MM.1S (cell line): ENCODE measurements around the gene OR5B17.

ENCODE experiments used
- DNase-seq: peaks from one replicate; pipeline ENCODE4 v3.0.0-alpha.2; 2015
- H2AFZ ChIP-seq: fragments of 300-600 bp; sonication (generic); 2 replicates; pipeline ENCODE4 v1.6.0; 2016; ENCODE audit warnings: antibody characterized with exemption, low read length
- H3F3A ChIP-seq: fragments of 300-600 bp; sonication (generic); 2 replicates; pipeline ENCODE4 v1.6.1; 2016; ENCODE audit warnings: mild to moderate bottlenecking, antibody characterized with exemption, low read length, moderate library complexity, mixed read lengths; ENCODE audit not compliant: insufficient read depth
- H3K27ac ChIP-seq: fragments of 300-600 bp; sonication (generic); 2 replicates; pipeline ENCODE4 v1.5.1; 2016; ENCODE audit warnings: mild to moderate bottlenecking, low read length
- H3K27me3 ChIP-seq: fragments of 300-600 bp; sonication (generic); replicated peaks from 2 replicates; pipeline ENCODE4 v1.6.0; 2016; ENCODE audit warnings: low read length; ENCODE audit not compliant: insufficient read depth
- H3K36me3 ChIP-seq: fragments of 300-600 bp; sonication (generic); replicated peaks from 2 replicates; pipeline ENCODE4 v1.6.1; 2016; ENCODE audit warnings: mild to moderate bottlenecking, low read length, mixed read lengths; ENCODE audit not compliant: insufficient read depth
- H3K4me1 ChIP-seq: fragments of 300-600 bp; sonication (generic); 2 replicates; pipeline ENCODE4 v1.6.1; 2016; ENCODE audit warnings: low read length, mixed read lengths
- H3K4me2 ChIP-seq: fragments of 300-600 bp; sonication (generic); 2 replicates; pipeline ENCODE4 v1.6.0; 2016; ENCODE audit warnings: low read depth, low read length
- H3K4me3 ChIP-seq: fragments of 300-600 bp; sonication (generic); 2 replicates; pipeline ENCODE4 v1.5.1; 2016; ENCODE audit warnings: low read length, mixed read lengths
- H3K79me2 ChIP-seq: fragments of 300-600 bp; sonication (generic); 2 replicates; pipeline ENCODE4 v1.6.1; 2016; ENCODE audit warnings: mixed run types, low read length, mixed read lengths
- H3K9ac ChIP-seq: fragments of 300-600 bp; sonication (generic); 2 replicates; pipeline ENCODE4 v1.6.1; 2016; ENCODE audit warnings: low read length, mixed read lengths
- H3K9me2 ChIP-seq: fragments of 300-600 bp; sonication (generic); replicated peaks from 2 replicates; pipeline ENCODE4 v1.6.1; 2016; ENCODE audit warnings: mild to moderate bottlenecking, low read length, mixed read lengths; ENCODE audit not compliant: insufficient read depth
- H3K9me3 ChIP-seq: fragments of 300-600 bp; sonication (generic); replicated peaks from 2 replicates; pipeline ENCODE4 v1.6.1; 2016; ENCODE audit warnings: mild to moderate bottlenecking, low read length, mixed read lengths; ENCODE audit not compliant: insufficient read depth
- H4K20me1 ChIP-seq: fragments of 300-600 bp; sonication (generic); 2 replicates; pipeline ENCODE4 v1.6.1; 2016; ENCODE audit warnings: mild to moderate bottlenecking, low read length, moderate library complexity, mixed read lengths; ENCODE audit not compliant: insufficient read depth
- EZH2 ChIP-seq: fragments of 300-600 bp; sonication (generic); optimal IDR thresholded peaks from 2 replicates; pipeline ENCODE3; 2017; ENCODE audit warnings: low read depth, mild to moderate bottlenecking, antibody characterized with exemption, low read length, mixed read lengths
- EZH2phosphoT487 ChIP-seq: fragments of 300-600 bp; sonication (generic); IDR thresholded peaks from 2 replicates; pipeline ENCODE4 v1.6.1; 2018; ENCODE audit warnings: antibody characterized with exemption, low read length
- TF ChIP-seq, protein P1 (sequence below): fragments of 300-600 bp; sonication (generic); IDR thresholded peaks from 2 replicates; pipeline ENCODE4 v1.5.1; 2016; ENCODE audit warnings: antibody characterized with exemption, low read length, mixed read lengths

OR5B17 gene

GRCh38 chr11:58318532-58318931 lies 40.3 kb downstream of the OR5B17 start:
- Histone ChIP-seq H4K20me1 (no peaks in the 10 kb centered on the region), H3K27me3 (no peaks in the 10 kb centered on the region), H3K79me2 (no peaks in the 10 kb centered on the region), H3F3A (no peaks in the 10 kb centered on the region), H3K36me3 (no peaks in the 10 kb centered on the region), H3K9me2 (no peaks in the 10 kb centered on the region), H3K4me3 (no peak overlapping the region), H3K9ac (no peak overlapping the region), H3K4me2 (no peak overlapping the region), H3K9me3 (no peaks in the 10 kb centered on the region), H3K27ac (no peak overlapping the region), H3K4me1 (no peaks in the 10 kb centered on the region), H2AFZ (no peak overlapping the region)
- TF ChIP-seq EZH2phosphoT487 (no peak), EZH2 (no peak)
- TF ChIP-seq, protein P1, sequence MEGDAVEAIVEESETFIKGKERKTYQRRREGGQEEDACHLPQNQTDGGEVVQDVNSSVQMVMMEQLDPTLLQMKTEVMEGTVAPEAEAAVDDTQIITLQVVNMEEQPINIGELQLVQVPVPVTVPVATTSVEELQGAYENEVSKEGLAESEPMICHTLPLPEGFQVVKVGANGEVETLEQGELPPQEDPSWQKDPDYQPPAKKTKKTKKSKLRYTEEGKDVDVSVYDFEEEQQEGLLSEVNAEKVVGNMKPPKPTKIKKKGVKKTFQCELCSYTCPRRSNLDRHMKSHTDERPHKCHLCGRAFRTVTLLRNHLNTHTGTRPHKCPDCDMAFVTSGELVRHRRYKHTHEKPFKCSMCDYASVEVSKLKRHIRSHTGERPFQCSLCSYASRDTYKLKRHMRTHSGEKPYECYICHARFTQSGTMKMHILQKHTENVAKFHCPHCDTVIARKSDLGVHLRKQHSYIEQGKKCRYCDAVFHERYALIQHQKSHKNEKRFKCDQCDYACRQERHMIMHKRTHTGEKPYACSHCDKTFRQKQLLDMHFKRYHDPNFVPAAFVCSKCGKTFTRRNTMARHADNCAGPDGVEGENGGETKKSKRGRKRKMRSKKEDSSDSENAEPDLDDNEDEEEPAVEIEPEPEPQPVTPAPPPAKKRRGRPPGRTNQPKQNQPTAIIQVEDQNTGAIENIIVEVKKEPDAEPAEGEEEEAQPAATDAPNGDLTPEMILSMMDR: no peak
- no peak for DNase-seq

DNA sequence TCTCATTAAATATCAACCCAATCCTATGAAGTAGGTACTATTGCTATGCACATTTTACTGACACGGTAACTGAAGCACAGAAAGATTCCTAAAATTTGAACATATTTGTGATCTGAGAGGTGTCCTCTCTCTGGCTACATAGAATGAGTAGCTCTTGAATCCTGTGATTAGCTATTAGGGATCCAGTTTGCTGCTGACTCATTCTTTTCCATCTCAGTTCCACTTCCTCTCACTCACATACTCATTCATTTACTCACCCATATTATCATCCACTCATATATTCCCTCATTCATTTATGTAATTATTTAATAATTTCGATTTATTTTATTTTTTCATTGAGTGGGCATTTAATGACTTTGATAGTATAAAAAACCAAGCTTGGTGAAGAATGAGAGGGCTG lies 42.7 kb downstream of the OR5B17 start:
- no peaks in the 10 kb centered on the region for H4K20me1 ChIP-seq
- H3K9me2 ChIP-seq: no peaks in the 10 kb centered on the region
- H3K79me2 ChIP-seq: no peaks in the 10 kb centered on the region
- H3K4me2 ChIP-seq: no peak overlapping the region
- H3F3A ChIP-seq: no peaks in the 10 kb centered on the region
- no peak overlapping the region for H3K9ac ChIP-seq
- no peak overlapping the region for H3K27ac ChIP-seq
- H3K27me3 ChIP-seq: no peaks in the 10 kb centered on the region
- H2AFZ ChIP-seq: no peak overlapping the region
- H3K9me3 ChIP-seq: no peaks in the 10 kb centered on the region
- H3K4me3 ChIP-seq: no peak overlapping the region
- no peaks in the 10 kb centered on the region for H3K36me3 ChIP-seq
- H3K4me1 ChIP-seq: no peaks in the 10 kb centered on the region
- DNase-seq: no peak
- TF ChIP-seq EZH2phosphoT487: no peak
- no peak for TF ChIP-seq EZH2
- TF ChIP-seq, protein P1: no peak
